Mesodermal cell (in vitro differentiated cells): ENCODE results near the gene ARHGAP20.

Source experiments
- H3K27ac ChIP-seq: 2 replicates; pipeline ENCODE4 v1.7.0; 2013; ENCODE audit warnings: mild to moderate bottlenecking, low read depth, low read length, moderate library complexity; ENCODE audit not compliant: severe bottlenecking
- H3K36me3 ChIP-seq: 2 replicates; pipeline ENCODE4 v1.7.1; 2013; ENCODE audit warnings: mild to moderate bottlenecking, low read length, moderate library complexity; ENCODE audit not compliant: control insufficient read depth, insufficient read depth
- H3K4me1 ChIP-seq: one replicate; pipeline ENCODE4 v1.7.1; 2013; ENCODE audit warnings: mild to moderate bottlenecking, low read length; ENCODE audit not compliant: insufficient read depth, control insufficient read depth, poor library complexity, severe bottlenecking
- H3K4me3 ChIP-seq: 2 replicates; pipeline ENCODE4 v1.7.0; 2013; ENCODE audit warnings: low read length, control low read depth, mild to moderate bottlenecking; ENCODE audit not compliant: insufficient read depth, poor library complexity, severe bottlenecking; ENCODE audit errors: extremely low read depth
- H3K9me3 ChIP-seq: 2 replicates; pipeline ENCODE4 v1.7.1; 2013; ENCODE audit warnings: mild to moderate bottlenecking, low read length, moderate library complexity; ENCODE audit not compliant: control insufficient read depth
- WGBS, 2 experiments: methylation state at CpG; one replicate each; pipeline ENCODE4 v1.1.5; 2013; ENCODE audit warnings: missing lambda C conversion rate in 2 of 2; ENCODE audit not compliant: insufficient coverage in 2 of 2; 5-methylcytosine and 5-hydroxymethylcytosine counted together

Gene ARHGAP20

DNA sequence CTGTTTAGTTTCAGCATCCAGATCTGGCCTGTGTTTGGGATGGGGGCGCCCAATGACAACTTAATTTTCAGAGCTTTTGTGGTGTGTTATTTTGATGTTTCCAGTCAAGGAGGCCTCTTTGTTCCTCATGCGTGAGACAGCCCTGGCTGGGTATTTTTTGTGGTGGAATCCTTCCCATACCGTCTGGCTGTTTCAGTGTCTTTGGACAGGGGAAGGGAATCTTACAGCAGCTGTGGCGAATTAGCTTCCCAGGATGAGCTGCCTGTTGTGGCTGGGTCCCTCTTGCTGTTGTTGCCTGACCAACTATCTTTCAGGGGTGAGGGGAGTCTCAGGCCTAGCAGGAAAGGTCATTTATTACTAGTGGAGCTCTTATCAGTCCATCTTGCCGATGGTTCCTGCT, 138.8 kb downstream of the ARHGAP20 start:
- Histone ChIP-seq H3K4me1 (no peaks in the 10 kb centered on the region), H3K36me3 (no peaks in the 10 kb centered on the region), H3K27ac (no peak overlapping the region), H3K9me3 (no peaks in the 10 kb centered on the region), H3K4me3 (no peak overlapping the region)
- 80 to 83% methylated on average over 2 to 3 of the region's 5 CpGs for WGBS, 2 experiments

DNA sequence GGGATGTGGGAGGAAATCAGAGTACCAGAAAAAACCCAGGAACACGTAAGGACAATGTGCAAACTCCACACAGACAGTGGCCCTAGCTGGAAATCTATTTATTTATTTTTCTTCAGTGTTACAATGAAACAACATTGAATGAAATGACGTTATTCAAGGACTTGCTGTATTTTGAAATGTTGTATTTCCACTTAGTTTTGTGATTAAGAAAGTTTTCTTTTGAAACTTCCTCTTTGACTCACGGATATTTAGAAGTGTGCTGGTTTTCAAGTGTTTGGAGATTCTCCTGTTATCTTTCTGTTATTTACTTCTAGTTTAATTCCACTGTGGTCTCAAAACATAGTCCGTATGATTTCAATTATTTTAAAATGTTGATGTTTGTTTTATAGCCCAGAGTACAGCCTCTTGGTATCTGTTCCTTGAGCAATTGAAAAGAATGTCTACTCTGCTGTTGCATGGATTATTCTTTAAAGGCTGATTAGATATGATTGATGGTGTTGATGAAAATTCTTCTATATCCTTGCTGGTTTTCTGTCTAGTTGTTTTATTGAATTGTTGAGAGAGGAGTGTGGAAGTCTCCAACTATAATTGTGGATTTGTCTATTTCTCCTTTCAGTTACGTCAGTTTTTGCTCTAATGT, 141.0 kb downstream of the ARHGAP20 start:
- no peaks in the 10 kb centered on the region for H3K9me3 ChIP-seq
- H3K4me3 ChIP-seq: no peak overlapping the region
- no peaks in the 10 kb centered on the region for H3K4me1 ChIP-seq
- 94 to 100% methylated on average over 1 to 3 of the region's 5 CpGs for WGBS, 2 experiments
- H3K27ac ChIP-seq: no peak overlapping the region
- no peaks in the 10 kb centered on the region for H3K36me3 ChIP-seq

DNA sequence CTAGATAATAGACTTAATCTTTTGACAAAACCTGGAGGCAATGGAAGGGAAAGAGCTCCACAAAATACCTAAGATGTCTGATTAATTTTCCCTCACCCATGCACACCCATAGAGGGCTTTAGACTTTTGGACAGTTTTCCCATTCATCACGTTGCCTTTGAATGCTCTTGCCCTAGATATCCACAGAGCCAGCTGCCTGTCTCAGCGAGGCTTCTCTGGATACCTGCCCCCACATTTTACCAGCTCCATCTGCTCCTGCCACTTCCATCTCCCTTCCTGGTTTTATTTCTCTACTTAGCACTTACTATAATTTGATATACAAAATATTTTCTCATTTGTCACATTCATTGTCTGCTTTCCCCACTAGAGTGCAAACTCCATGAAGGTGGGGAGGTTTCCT, 145.7 kb downstream of the ARHGAP20 start:
- no peak overlapping the region for H3K27ac ChIP-seq
- H3K36me3 ChIP-seq: no peaks in the 10 kb centered on the region
- no peaks in the 10 kb centered on the region for H3K9me3 ChIP-seq
- no peak overlapping the region for H3K4me3 ChIP-seq
- peaks cover 10% of the 10 kb centered on the region for H3K4me1 ChIP-seq
- WGBS, 2 experiments: 100% methylated on average over 2 of the region's 2 CpGs; no CpG with 5 or more reads in 1 of the 2 experiments

DNA sequence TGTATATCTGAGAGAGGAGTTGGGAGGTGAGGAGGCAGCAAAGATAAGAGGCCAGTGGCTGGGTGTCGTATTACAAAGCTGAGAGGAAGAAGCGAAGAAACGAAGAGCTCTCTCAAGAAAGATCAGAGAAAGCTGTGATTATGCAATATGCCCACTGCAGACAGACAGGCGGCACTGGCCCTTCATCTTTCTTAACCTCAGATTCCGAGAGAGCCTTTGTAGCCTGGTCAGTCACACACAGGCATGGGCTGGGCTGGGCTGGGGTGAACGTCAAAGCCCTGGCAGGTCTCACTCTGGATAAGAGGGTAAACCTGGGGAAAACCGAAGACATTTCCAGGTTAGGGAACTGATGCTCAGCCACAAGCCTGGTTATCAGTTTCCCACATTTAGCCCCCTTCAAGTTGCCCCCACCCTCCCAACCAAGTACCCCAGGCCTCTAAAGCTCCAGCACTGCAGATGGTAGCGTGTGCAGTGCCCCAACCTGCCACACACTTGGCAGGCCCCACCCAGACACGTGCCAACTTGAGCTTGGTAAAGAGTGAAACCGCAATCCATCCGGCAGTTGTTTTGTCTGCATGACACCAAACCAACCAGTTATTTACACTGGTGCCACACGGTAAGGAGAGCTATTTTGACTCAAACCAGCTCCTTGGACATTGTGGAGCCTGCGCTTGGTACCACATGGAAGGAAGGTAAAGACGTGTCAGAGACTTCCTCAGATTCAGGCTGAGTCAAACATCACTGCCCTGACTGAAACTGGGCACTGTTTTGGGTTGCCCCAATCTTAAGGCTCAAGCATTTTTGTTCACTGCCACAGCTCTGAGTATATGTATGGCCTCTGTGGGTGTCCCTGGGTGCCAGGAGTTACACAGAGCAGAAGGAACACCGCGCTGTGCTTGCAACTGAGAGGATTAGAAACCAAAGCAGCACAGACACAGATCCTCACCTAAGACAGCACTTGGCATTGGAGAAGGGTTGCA, 146.6 kb downstream of the ARHGAP20 start:
- H3K9me3 ChIP-seq: no peaks in the 10 kb centered on the region
- no peaks in the 10 kb centered on the region for H3K36me3 ChIP-seq
- peaks cover 10% of the 10 kb centered on the region for H3K4me1 ChIP-seq
- H3K4me3 ChIP-seq: no peak overlapping the region
- H3K27ac ChIP-seq: no peak overlapping the region
- 55 to 57% methylated on average over 12 to 13 of the region's 16 CpGs for WGBS, 2 experiments

DNA sequence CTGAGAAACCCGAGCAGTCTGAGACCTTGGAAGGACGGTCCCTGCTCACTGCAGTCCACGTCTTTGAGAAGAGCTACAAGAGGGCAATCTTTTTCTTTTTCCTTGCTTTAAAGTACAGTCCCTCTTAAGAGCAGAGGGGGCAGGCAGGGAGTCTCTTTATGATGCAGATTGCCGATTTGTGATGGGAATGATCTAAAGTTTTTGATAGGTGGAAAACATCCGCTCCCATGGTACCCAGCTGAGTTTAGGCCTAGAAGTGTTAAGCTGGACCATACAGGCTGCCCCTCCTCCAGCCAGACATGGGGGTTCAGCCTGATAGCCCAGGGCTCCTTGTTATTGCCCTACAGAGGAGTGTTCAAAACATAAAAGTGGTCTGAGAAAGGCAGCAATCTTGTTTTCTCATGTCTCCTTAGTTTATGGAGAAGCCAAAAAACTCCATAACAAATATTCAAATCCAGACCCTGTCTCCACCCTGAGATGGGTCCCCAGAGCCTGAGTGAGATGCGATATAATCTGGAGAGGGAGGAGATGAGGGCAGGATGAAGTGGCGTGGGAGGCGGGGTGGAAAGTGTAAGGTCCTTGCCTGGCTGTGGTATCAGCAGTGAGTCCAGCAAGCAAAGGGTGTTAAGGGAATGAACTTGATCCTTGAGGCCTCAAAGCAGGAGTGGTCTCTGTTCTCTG, 147.4 kb downstream of the ARHGAP20 start:
- Histone ChIP-seq H3K4me1 (peaks cover 10% of the 10 kb centered on the region), H3K36me3 (no peaks in the 10 kb centered on the region), H3K9me3 (no peaks in the 10 kb centered on the region), H3K4me3 (no peak overlapping the region), H3K27ac (no peak overlapping the region)
- WGBS, 2 experiments: 24 to 30% methylated on average over 4 to 8 of the region's 8 CpGs

DNA sequence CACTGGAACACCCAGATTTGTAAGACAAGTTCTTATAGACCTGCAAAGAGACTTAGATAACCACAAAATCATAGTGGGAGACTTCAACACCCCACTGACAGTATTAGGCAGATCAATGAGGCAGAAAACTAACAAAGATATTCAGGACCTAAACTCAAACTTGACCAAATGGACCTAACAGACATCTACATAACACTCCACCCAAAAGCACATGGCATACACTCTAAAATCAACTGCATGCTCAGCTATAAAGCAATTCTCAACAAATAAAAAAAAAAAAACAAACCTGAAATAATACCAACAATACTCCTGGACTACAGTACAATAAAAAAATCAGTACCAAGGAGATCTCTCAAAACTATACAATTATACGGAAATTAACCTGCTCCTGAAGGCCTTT, 167.5 kb downstream of the ARHGAP20 start:
- H3K4me1 ChIP-seq: no peaks in the 10 kb centered on the region
- no peaks in the 10 kb centered on the region for H3K9me3 ChIP-seq
- no peak overlapping the region for H3K27ac ChIP-seq
- H3K36me3 ChIP-seq: no peaks in the 10 kb centered on the region
- H3K4me3 ChIP-seq: no peak overlapping the region
- no CpG with 5 or more reads among the region's 1 CpG for WGBS, 2 experiments

DNA sequence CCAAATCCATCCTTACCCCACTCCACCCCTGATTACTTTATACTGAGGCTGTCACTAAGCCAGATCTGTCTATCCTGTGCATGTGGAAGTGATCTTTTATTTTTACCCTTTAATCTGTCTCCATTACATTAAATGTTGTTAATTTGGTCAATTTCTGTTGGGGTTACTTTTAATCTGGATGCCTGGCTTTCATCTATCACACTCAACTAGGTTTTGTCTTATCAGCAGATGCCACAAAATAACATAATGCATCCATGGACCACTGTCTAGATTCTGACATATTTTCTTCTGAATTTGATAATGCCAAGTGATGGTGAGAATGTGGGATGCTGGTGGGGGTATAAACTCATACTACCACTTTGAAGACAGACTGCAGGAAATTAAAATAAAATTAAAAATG, 174.1 kb downstream of the ARHGAP20 start:
- H3K27ac ChIP-seq: no peak overlapping the region
- no peaks in the 10 kb centered on the region for H3K9me3 ChIP-seq
- H3K4me1 ChIP-seq: no peaks in the 10 kb centered on the region
- no peak overlapping the region for H3K4me3 ChIP-seq
- no peaks in the 10 kb centered on the region for H3K36me3 ChIP-seq

DNA sequence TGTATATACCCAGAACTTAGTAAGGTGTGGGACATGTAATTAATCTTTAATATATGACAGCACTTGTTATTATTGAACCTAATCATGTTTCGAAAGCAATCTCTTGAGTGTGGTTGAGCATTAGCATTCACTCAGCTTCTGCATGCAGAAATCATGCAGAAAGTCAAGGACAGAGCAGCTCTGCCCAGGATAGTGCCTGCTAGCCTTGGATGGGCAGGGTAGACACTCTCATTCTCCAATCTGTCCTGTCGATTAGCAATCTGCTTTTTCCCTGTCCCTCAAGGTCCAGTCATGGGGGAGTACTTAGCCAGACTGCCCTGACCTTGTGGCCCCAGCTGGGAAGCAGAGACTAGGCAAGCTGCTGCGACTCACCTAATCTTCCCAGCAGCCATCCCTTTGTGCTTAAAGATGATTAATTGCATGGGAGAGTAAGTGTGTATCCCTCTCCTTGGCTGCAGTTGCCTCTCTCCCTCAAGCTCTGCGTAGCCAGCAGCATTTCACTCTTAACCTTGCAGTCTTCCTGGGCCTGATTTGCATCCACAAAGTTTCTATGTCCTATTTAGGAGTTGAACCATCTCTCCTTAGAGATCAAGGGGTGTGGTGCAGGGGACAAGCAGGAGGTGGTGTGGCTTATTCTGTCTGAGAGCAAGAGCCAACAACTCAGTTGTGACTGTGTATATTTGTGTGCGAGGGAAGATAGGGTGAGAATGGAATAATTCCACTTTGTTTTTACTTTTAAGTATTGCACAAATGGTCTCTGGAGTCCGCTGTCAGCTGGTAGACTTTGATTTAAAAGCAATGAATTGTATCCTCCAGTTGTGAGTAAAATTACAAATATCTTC, 181.1 kb downstream of the ARHGAP20 start:
- peaks cover 3% of the 10 kb centered on the region for H3K9me3 ChIP-seq
- no peaks in the 10 kb centered on the region for H3K4me1 ChIP-seq
- H3K27ac ChIP-seq: no peak overlapping the region
- no peaks in the 10 kb centered on the region for H3K36me3 ChIP-seq
- H3K4me3 ChIP-seq: no peak overlapping the region
- WGBS, 2 experiments: 77 to 100% methylated on average over 3 to 4 of the region's 6 CpGs

DNA sequence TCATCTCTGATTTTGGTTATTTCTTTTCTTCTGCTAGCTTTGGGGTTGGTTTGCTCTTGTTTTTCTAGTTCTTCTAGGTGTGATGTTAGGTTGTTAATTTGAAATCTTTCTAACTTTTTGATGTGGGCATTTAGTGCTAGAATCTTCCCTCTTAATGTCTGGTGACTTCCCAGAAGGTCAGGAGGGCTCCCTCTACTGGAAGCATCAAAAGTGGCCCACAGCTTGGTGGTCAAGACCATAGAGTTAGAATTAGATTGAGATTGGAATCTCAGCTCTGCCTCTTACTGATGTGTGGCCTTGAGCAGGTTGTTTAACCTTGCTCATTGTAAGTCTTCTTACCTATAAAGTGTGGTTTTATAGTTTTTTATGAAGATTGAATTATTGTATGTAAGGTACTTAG, 183.2 kb downstream of the ARHGAP20 start:
- Histone ChIP-seq H3K4me1 (no peaks in the 10 kb centered on the region), H3K27ac (no peak overlapping the region), H3K36me3 (no peaks in the 10 kb centered on the region)

DNA sequence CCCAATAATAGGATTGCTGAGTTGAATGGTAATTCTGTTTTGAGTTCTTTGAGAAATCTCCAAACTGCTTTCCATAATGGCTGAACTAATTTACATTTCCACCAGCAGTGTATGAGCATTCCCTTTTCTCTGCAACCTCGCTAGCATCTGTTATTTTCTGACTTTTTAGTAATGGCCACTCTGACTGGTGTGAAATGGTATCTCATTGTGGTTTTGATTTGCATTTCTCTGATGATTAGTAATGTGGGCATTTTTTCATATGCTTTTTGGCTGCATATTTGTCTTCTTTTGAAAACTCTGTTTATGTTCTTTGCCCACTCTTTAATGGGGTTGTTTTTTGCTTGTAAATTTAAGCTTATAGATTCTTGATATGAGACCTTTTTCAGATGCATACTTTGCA, 185.1 kb downstream of the ARHGAP20 start:
- H3K4me3 ChIP-seq: no peak overlapping the region
- no peaks in the 10 kb centered on the region for H3K4me1 ChIP-seq
- no peak overlapping the region for H3K27ac ChIP-seq
- no peaks in the 10 kb centered on the region for H3K36me3 ChIP-seq
- H3K9me3 ChIP-seq: peaks cover 3% of the 10 kb centered on the region
- WGBS, 2 experiments: no CpG with 5 or more reads among the region's 1 CpG

More for the DNA sequence above, 183.2 kb downstream of the ARHGAP20 start:
- peaks cover 3% of the 10 kb centered on the region for H3K9me3 ChIP-seq
- no peak overlapping the region for H3K4me3 ChIP-seq
